ENCODE measurements around the gene GGPS1. TPM values are rescaled to one million over a fixed set of nuclear protein-coding genes. Genes with fewer than 3 reads are reported as not detected.

GGPS1 gene
- polyA plus RNA-seq, 3 donors, result 7.9 to 53.0 (median 45.8) TPM

DNA sequence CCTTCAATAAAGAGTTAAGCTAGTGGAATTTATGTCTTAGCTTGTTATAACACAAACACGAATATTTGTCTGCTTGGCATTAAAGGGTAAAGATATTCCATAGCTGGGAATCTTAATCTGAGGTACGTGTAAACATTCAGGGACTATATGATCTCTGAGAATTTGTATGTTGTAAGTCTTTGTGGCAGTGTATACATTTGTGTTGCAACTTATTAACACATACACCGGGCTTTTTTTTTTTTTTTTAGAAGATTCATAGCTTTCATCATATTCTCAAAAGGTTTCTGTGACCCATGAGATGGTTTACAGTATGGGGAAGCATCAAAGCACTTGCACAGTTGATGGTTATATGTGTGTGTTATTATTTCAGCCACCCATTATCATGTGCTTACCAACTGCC lies 3.0 kb downstream of the GGPS1 start:
- Histone ChIP-seq H3K27ac (ENCODE audit: low read depth in 1 of 2, low read length in 2 of 2) (no peak overlapping the region), H3K9ac (ENCODE audit: insufficient read depth, low read length, poor library complexity, severe bottlenecking) (no peak overlapping the region), H3K4me1 (ENCODE audit: control insufficient read depth in 1 of 2, insufficient read depth in 2 of 2, low read length in 2 of 2) (peaks cover 34 to 46% of the 10 kb centered on the region in 2 donors), H4K20me1 (ENCODE audit: insufficient read depth, low read length) (peaks cover 62% of the 10 kb centered on the region), H3K27me3 (ENCODE audit: control insufficient read depth in 2 of 2, insufficient read depth in 2 of 2, low read length in 2 of 2) (no peaks in the 10 kb centered on the region), H3K4me3 (replicated peaks in 1 of 3; ENCODE audit: low read depth in 2 of 3, low read length in 3 of 3) (no peak overlapping the region), H3K4me2 (replicated peaks; ENCODE audit: extremely low read depth, low read length, poor library complexity, severe bottlenecking) (no peak overlapping the region), H3K9me3 (replicated peaks in 1 of 2; ENCODE audit: control insufficient read depth in 1 of 2, insufficient read depth in 1 of 2, low read length in 2 of 2) (no peaks in the 10 kb centered on the region), H2AFZ (ENCODE audit: insufficient read depth, low read depth, low read length, poor library complexity, severe bottlenecking) (no peak overlapping the region), H3K36me3 (replicated peaks in 1 of 2; ENCODE audit: control insufficient read depth in 1 of 2, insufficient read depth in 2 of 2, low read length in 2 of 2) (peaks cover 9 to 13% of the 10 kb centered on the region in 2 donors), H3K79me2 (ENCODE audit: insufficient read depth, low read length) (peaks cover 83% of the 10 kb centered on the region)
- Mint-ChIP-seq H3K27me3 (ENCODE audit: low read depth in 3 of 3) (peaks cover 0 to 2% (median 0%) of the 10 kb centered on the region in 3 donors), H3K4me3 (no peak overlapping the region), H3K36me3 (peaks cover 12% of the 10 kb centered on the region in 2 donors), H3K9me3 (no peaks in the 10 kb centered on the region), H3K4me1 (peaks cover 20% of the 10 kb centered on the region), H3K27ac (peak overlapping the region in 4 of 7 donors; percentile 19 to 66 (median 43))
- TF ChIP-seq, protein P1, sequence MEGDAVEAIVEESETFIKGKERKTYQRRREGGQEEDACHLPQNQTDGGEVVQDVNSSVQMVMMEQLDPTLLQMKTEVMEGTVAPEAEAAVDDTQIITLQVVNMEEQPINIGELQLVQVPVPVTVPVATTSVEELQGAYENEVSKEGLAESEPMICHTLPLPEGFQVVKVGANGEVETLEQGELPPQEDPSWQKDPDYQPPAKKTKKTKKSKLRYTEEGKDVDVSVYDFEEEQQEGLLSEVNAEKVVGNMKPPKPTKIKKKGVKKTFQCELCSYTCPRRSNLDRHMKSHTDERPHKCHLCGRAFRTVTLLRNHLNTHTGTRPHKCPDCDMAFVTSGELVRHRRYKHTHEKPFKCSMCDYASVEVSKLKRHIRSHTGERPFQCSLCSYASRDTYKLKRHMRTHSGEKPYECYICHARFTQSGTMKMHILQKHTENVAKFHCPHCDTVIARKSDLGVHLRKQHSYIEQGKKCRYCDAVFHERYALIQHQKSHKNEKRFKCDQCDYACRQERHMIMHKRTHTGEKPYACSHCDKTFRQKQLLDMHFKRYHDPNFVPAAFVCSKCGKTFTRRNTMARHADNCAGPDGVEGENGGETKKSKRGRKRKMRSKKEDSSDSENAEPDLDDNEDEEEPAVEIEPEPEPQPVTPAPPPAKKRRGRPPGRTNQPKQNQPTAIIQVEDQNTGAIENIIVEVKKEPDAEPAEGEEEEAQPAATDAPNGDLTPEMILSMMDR (IDR thresholded peaks at IDR 0.05), result no peak
- no CpG with 5 or more reads among the region's 3 CpGs for WGBS (ENCODE audit: insufficient coverage)
- intact Hi-C loops (cut with micrococcal nuclease), result no loop called here
- peak in 2 of 3 donors; percentile 39 to 48 for DNase-seq

DNA sequence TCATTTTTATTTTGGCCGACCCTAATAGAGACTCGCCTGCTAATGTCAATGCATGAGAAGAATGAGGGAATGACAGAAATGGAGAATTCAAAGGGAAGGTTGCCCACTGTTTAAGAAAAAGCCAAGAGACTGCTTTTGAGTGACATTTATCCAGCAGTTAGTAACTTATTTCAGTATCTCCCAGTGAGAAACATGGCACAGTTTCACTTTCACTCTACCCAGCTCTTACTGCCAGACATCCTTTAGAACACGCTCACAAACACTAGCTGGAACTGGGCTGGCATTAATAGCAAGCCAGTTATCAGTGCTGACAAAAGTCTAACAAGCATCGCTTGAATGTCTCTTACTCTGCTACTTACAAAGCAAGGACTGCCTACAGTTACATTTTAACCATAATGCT lies 8.5 kb downstream of the GGPS1 start:
- no peaks in the 10 kb centered on the region for H3K27me3 Mint-ChIP-seq (ENCODE audit: low read depth in 3 of 3)
- DNase-seq, result peak in 1 of 3 donors; percentile 5
- WGBS (ENCODE audit: insufficient coverage), result 25% methylated on average over 1 of the region's 4 CpGs

More for the DNA sequence above, 8.5 kb downstream of the GGPS1 start:
- peak overlapping the region in 1 of 2 donors; percentile 67 for H3K27ac ChIP-seq (ENCODE audit: low read depth in 1 of 2, low read length in 2 of 2)
- H3K4me2 ChIP-seq (replicated peaks; ENCODE audit: extremely low read depth, low read length, poor library complexity, severe bottlenecking), result no peak overlapping the region
- Mint-ChIP-seq H3K36me3 (peaks cover 33 to 38% of the 10 kb centered on the region in 2 donors), H3K27ac (peak overlapping the region in 5 of 7 donors; percentile 10 to 69 (median 49)), H3K9me3 (no peaks in the 10 kb centered on the region), H3K4me1 (peaks cover 22% of the 10 kb centered on the region), H3K4me3 (peak overlapping the region in 1 of 2 donors; percentile 26)
- H3K4me1 ChIP-seq (ENCODE audit: control insufficient read depth in 1 of 2, insufficient read depth in 2 of 2, low read length in 2 of 2), result peaks cover 16 to 17% of the 10 kb centered on the region in 2 donors
- no peak overlapping the region for H3K4me3 ChIP-seq (replicated peaks in 1 of 3; ENCODE audit: low read depth in 2 of 3, low read length in 3 of 3)
- intact Hi-C loops (cut with micrococcal nuclease), result no loop called here
- H3K9ac ChIP-seq (ENCODE audit: insufficient read depth, low read length, poor library complexity, severe bottlenecking), result no peak overlapping the region
- H3K9me3 ChIP-seq (replicated peaks in 1 of 2; ENCODE audit: control insufficient read depth in 1 of 2, insufficient read depth in 1 of 2, low read length in 2 of 2), result no peaks in the 10 kb centered on the region
- H3K27me3 ChIP-seq (ENCODE audit: control insufficient read depth in 2 of 2, insufficient read depth in 2 of 2, low read length in 2 of 2), result no peaks in the 10 kb centered on the region
- H4K20me1 ChIP-seq (ENCODE audit: insufficient read depth, low read length), result peaks cover 42% of the 10 kb centered on the region
- no peak overlapping the region for H2AFZ ChIP-seq (ENCODE audit: insufficient read depth, low read depth, low read length, poor library complexity, severe bottlenecking)
- peaks cover 44% of the 10 kb centered on the region for H3K79me2 ChIP-seq (ENCODE audit: insufficient read depth, low read length)
- TF ChIP-seq, protein P1 (IDR thresholded peaks at IDR 0.05), result no peak
- peaks cover 26 to 59% of the 10 kb centered on the region in 2 donors for H3K36me3 ChIP-seq (replicated peaks in 1 of 2; ENCODE audit: control insufficient read depth in 1 of 2, insufficient read depth in 2 of 2, low read length in 2 of 2)
